MM.1S (cell line): ENCODE measurements around the gene CCDC136.

ENCODE experiments used
- CTCF ChIP-seq: fragments of 300-600 bp; sonication (generic); IDR thresholded peaks from 2 replicates; pipeline ENCODE4 v1.5.1; 2016; ENCODE audit warnings: antibody characterized with exemption, low read length, mixed read lengths
- EZH2 ChIP-seq: fragments of 300-600 bp; sonication (generic); optimal IDR thresholded peaks from 2 replicates; pipeline ENCODE3; 2017; ENCODE audit warnings: low read depth, mild to moderate bottlenecking, antibody characterized with exemption, low read length, mixed read lengths
- EZH2phosphoT487 ChIP-seq: fragments of 300-600 bp; sonication (generic); IDR thresholded peaks from 2 replicates; pipeline ENCODE4 v1.6.1; 2018; ENCODE audit warnings: antibody characterized with exemption, low read length

- TF ChIP-seq CTCF (no peak), EZH2phosphoT487 (no peak), EZH2 (no peak)
Measured at GRCh38 chr7:128799451-128799850, 7.7 kb downstream of the CCDC136 start.
